ENCODE results near the gene ABHD10.
"Not testable (repeated sequence)": the region's sequence is repeated elsewhere in the genome, so short reads cannot be mapped to it uniquely, and the experiment has no call there.

Gene ABHD10

DNA sequence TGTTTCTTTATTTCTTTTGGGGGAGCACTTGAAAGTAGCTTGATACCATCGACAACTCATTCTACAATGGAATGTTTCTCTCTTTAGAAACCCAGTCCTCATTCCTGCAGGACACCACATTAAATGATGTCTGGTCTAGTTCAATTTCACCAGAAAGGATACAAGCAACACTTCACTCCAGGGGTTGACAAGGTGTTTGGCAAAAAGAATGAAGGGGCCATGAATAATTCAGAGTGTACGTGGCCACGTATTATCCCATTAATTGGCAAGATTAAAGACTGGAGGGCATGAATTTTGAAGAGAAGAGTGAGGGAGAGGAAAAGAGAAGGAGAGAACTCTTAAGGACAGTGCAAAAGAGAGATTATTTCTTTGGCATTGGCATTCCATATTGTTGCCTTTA is 56.4 kb downstream of the ABHD10 start:
- no peaks in the 10 kb centered on the region for H3K27me3 ChIP-seq (replicated peaks; ENCODE audit: insufficient read depth, low read length)
- no peaks in the 10 kb centered on the region for H3K36me3 ChIP-seq (replicated peaks; ENCODE audit: insufficient read depth, low read length)
- no peaks in the 10 kb centered on the region for H4K20me1 ChIP-seq (ENCODE audit: insufficient read depth, low read length)
- H3K79me2 ChIP-seq (ENCODE audit: low read length): no peaks in the 10 kb centered on the region
- H3K9ac ChIP-seq (ENCODE audit: low read length): no peak overlapping the region
- no peak overlapping the region for H2AFZ ChIP-seq (ENCODE audit: low read length)
- peaks cover 12% of the 10 kb centered on the region for H3K4me1 ChIP-seq (ENCODE audit: low read length)
- DNase-seq: no peak
- H3K27ac ChIP-seq (ENCODE audit: low read length): no peak overlapping the region
- no peak for TF ChIP-seq CTCF (IDR thresholded peaks at IDR 0.05; ENCODE audit: low read length)
- no peak for TF ChIP-seq EZH2 (optimal IDR thresholded peaks at IDR 0.05; ENCODE audit: low read depth, low read length)
- no peak for TF ChIP-seq EZH2phosphoT487 (IDR thresholded peaks at IDR 0.05; ENCODE audit: low read length)
- H3K9me2 ChIP-seq (replicated peaks; ENCODE audit: insufficient read depth, low read length): no peaks in the 10 kb centered on the region
- no peaks in the 10 kb centered on the region for H3F3A ChIP-seq (ENCODE audit: insufficient read depth, low read length)
- no peak overlapping the region for H3K4me2 ChIP-seq (ENCODE audit: low read depth, low read length)
- H3K9me3 ChIP-seq (replicated peaks; ENCODE audit: insufficient read depth, low read length): no peaks in the 10 kb centered on the region
- no peak overlapping the region for H3K4me3 ChIP-seq (ENCODE audit: low read length)

- not testable (repeated sequence) for H3F3A ChIP-seq (ENCODE audit: insufficient read depth, low read length); H3K4me2 ChIP-seq (ENCODE audit: low read depth, low read length); H3K9me3 ChIP-seq (replicated peaks; ENCODE audit: insufficient read depth, low read length); H3K9ac ChIP-seq (ENCODE audit: low read length); H4K20me1 ChIP-seq (ENCODE audit: insufficient read depth, low read length); DNase-seq; H3K36me3 ChIP-seq (replicated peaks; ENCODE audit: insufficient read depth, low read length); H3K79me2 ChIP-seq (ENCODE audit: low read length); H3K4me3 ChIP-seq (ENCODE audit: low read length); H3K9me2 ChIP-seq (replicated peaks; ENCODE audit: insufficient read depth, low read length); H3K27me3 ChIP-seq (replicated peaks; ENCODE audit: insufficient read depth, low read length); H3K27ac ChIP-seq (ENCODE audit: low read length); H2AFZ ChIP-seq (ENCODE audit: low read length)
- peaks cover 12% of the 10 kb centered on the region for H3K4me1 ChIP-seq (ENCODE audit: low read length)
Observed at GRCh38 chr3:112037194-112037593, 58.4 kb downstream of the ABHD10 start.

DNA sequence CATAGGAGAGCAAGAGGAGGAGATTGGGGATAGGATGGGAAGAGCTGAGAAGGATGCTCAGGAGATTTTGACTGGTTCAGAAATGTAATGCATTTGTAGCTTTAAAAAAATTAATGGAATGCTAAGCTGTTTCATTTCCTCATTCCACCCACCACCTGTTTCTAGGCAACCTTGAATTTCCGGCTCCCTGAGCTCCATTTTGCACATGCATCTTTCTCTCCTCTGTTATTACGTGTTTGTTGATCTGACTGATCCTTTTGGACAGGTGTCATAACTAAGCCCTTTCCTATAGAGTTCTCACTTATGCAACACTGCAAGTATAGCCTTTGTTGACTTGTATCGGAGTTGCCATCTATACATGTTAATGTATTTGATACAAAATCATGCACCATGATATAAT is 60.0 kb downstream of the ABHD10 start:
- Histone ChIP-seq H4K20me1 (ENCODE audit: insufficient read depth, low read length) (no peaks in the 10 kb centered on the region), H3K79me2 (ENCODE audit: low read length) (no peaks in the 10 kb centered on the region), H2AFZ (ENCODE audit: low read length) (peak overlapping the region; percentile 5; the same call in 1 of the 2 replicates), H3K9me2 (replicated peaks; ENCODE audit: insufficient read depth, low read length) (no peaks in the 10 kb centered on the region), H3K9ac (ENCODE audit: low read length) (no peak overlapping the region), H3K4me1 (ENCODE audit: low read length) (peaks cover 12% of the 10 kb centered on the region), H3F3A (ENCODE audit: insufficient read depth, low read length) (no peaks in the 10 kb centered on the region), H3K4me3 (ENCODE audit: low read length) (no peak overlapping the region), H3K36me3 (replicated peaks; ENCODE audit: insufficient read depth, low read length) (no peaks in the 10 kb centered on the region), H3K27me3 (replicated peaks; ENCODE audit: insufficient read depth, low read length) (no peaks in the 10 kb centered on the region), H3K27ac (ENCODE audit: low read length) (peak overlapping the region; percentile 4; the same call in 1 of the 2 replicates), H3K4me2 (ENCODE audit: low read depth, low read length) (peak overlapping the region; percentile 17; the same call in 1 of the 2 replicates), H3K9me3 (replicated peaks; ENCODE audit: insufficient read depth, low read length) (no peaks in the 10 kb centered on the region)
- TF ChIP-seq CTCF (IDR thresholded peaks at IDR 0.05; ENCODE audit: low read length) (no peak), EZH2 (optimal IDR thresholded peaks at IDR 0.05; ENCODE audit: low read depth, low read length) (no peak), EZH2phosphoT487 (IDR thresholded peaks at IDR 0.05; ENCODE audit: low read length) (no peak)
- DNase-seq: no peak

DNA sequence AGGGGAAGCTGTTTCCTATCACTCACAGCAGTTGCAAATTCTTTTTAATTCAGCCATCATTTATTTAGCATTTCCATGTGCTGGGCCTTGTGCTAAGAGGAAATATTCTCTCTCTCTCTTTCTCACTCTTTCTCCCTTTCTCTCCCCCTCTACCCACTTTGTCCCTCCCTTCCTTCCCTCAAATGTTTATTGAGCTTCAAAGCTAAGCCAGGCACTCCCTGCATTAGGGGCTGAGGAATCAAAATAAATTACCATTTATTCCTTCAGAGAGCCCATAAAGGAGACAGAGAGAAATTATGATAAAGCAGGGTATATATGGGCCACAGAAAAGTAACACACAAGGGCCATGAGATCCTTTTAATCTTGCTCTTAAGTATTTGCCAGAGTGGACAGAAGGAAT is 62.5 kb downstream of the ABHD10 start:
- no peaks in the 10 kb centered on the region for H3K9me3 ChIP-seq (replicated peaks; ENCODE audit: insufficient read depth, low read length)
- no peak for DNase-seq
- no peak overlapping the region for H3K4me3 ChIP-seq (ENCODE audit: low read length)
- no peaks in the 10 kb centered on the region for H3K79me2 ChIP-seq (ENCODE audit: low read length)
- H4K20me1 ChIP-seq (ENCODE audit: insufficient read depth, low read length): no peaks in the 10 kb centered on the region
- H3K36me3 ChIP-seq (replicated peaks; ENCODE audit: insufficient read depth, low read length): no peaks in the 10 kb centered on the region
- H2AFZ ChIP-seq (ENCODE audit: low read length): no peak overlapping the region
- peaks cover 17% of the 10 kb centered on the region for H3K4me1 ChIP-seq (ENCODE audit: low read length)
- no peaks in the 10 kb centered on the region for H3F3A ChIP-seq (ENCODE audit: insufficient read depth, low read length)
- H3K27me3 ChIP-seq (replicated peaks; ENCODE audit: insufficient read depth, low read length): no peaks in the 10 kb centered on the region
- H3K4me2 ChIP-seq (ENCODE audit: low read depth, low read length): no peak overlapping the region
- TF ChIP-seq CTCF (IDR thresholded peaks at IDR 0.05; ENCODE audit: low read length) (no peak), EZH2phosphoT487 (IDR thresholded peaks at IDR 0.05; ENCODE audit: low read length) (no peak), EZH2 (optimal IDR thresholded peaks at IDR 0.05; ENCODE audit: low read depth, low read length) (no peak)
- no peak overlapping the region for H3K9ac ChIP-seq (ENCODE audit: low read length)
- no peaks in the 10 kb centered on the region for H3K9me2 ChIP-seq (replicated peaks; ENCODE audit: insufficient read depth, low read length)
- no peak overlapping the region for H3K27ac ChIP-seq (ENCODE audit: low read length)
